Sigmoid colon (tissue), 3 donors: Measurements from ENCODE around the gene MRTO4.

Experiments used
- POLR2A ChIP-seq, 2 donors: fragments of 450-650 bp; IDR thresholded peaks; one replicate each; pipeline ENCODE4 v1.6.1; 2016; ENCODE audit warnings: antibody characterized with exemption in 2 of 2, mild to moderate bottlenecking in 2 of 2, moderate library complexity in 2 of 2
- TF ChIP-seq, protein P1 (sequence below), 4 experiments: fragments of 450-650 bp in 3 of 4; fragments of 200-600 bp in 1 of 4; IDR thresholded peaks; one replicate each; pipeline ENCODE4 v1.5.1; 2016 to 2019; ENCODE audit warnings: antibody characterized with exemption in 4 of 4, mild to moderate bottlenecking in 3 of 4, moderate library complexity in 2 of 4

DNA sequence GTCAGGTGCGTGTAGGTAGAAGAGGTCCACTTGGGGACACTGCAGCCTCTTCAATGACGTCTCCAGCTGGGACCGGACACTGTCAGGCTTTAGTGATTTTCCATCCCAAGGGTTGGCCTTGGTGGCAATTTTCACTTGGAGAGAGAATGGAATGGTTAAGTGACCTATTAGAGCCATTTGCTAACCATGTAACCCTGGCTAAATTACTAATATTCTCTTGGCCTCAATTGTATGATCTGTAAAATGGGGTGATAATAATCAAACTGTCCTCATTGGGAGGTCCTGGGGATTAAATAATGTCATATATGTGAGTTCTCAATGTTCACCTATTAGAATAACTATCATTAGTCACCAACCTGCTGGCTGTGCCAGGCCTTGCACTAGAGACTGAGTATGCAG is 56.9 kb downstream of the MRTO4 start:
- TF ChIP-seq POLR2A (IDR thresholded peaks at IDR 0.05): no peak
- TF ChIP-seq, protein P1, sequence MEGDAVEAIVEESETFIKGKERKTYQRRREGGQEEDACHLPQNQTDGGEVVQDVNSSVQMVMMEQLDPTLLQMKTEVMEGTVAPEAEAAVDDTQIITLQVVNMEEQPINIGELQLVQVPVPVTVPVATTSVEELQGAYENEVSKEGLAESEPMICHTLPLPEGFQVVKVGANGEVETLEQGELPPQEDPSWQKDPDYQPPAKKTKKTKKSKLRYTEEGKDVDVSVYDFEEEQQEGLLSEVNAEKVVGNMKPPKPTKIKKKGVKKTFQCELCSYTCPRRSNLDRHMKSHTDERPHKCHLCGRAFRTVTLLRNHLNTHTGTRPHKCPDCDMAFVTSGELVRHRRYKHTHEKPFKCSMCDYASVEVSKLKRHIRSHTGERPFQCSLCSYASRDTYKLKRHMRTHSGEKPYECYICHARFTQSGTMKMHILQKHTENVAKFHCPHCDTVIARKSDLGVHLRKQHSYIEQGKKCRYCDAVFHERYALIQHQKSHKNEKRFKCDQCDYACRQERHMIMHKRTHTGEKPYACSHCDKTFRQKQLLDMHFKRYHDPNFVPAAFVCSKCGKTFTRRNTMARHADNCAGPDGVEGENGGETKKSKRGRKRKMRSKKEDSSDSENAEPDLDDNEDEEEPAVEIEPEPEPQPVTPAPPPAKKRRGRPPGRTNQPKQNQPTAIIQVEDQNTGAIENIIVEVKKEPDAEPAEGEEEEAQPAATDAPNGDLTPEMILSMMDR (IDR thresholded peaks at IDR 0.05): no peak
